WTC11 (cell line): ENCODE data around the gene UQCR10. TPM values are rescaled to one million over a fixed set of nuclear protein-coding genes. Genes with fewer than 3 reads are reported as not detected.
"Not testable (repeated sequence)": the region's sequence is repeated elsewhere in the genome, so short reads cannot be mapped to it uniquely, and the experiment has no call there.

Experiments used
- ATAC-seq: fragments of 200-7000 bp; cut with Tn5 transposase; 2 replicates; pipeline ENCODE4 v1.10.0; 2021; ENCODE audit warnings: mild to moderate bottlenecking, moderate library complexity
- CTCF ChIA-PET: fragments of 300-600 bp; sonication (Branson Sonifier 250); formaldehyde crosslinking; loops from one replicate; lab custom pipeline; 2021; ENCODE audit warnings: antibody characterized with exemption; lab: Charles Lee
- POLR2A ChIA-PET: fragments of 350-600 bp; sonication (Branson Sonifier 250); formaldehyde crosslinking; loops from one replicate; lab custom pipeline; 2021; ENCODE audit warnings: antibody characterized with exemption; lab: Charles Lee
- DNase-seq: peaks from one replicate; pipeline ENCODE4 v3.0.0; 2021; ENCODE audit warnings: low spot score
- H3K27ac Mint-ChIP-seq: 2 replicates; pipeline ENCODE4 v1.8.0; 2021; ENCODE audit warnings: mixed read lengths
- H3K27me3 Mint-ChIP-seq: 2 replicates; pipeline ENCODE4 v1.8.0; 2021; ENCODE audit warnings: low read depth, mild to moderate bottlenecking, moderate library complexity, mixed read lengths
- H3K36me3 Mint-ChIP-seq: 2 replicates; pipeline ENCODE4 v1.8.0; 2021; ENCODE audit warnings: mixed read lengths
- H3K4me1 Mint-ChIP-seq: 2 replicates; pipeline ENCODE4 v1.8.0; 2022; ENCODE audit warnings: mixed read lengths
- H3K4me3 Mint-ChIP-seq: 2 replicates; pipeline ENCODE4 v1.8.0; 2021; ENCODE audit warnings: mild to moderate bottlenecking, moderate library complexity, mixed read lengths
- H3K9me3 Mint-ChIP-seq: 2 replicates; pipeline ENCODE4 v1.8.0; 2021; ENCODE audit warnings: mixed read lengths
- CREB1 ChIP-seq: sonication (generic); formaldehyde crosslinking; IDR thresholded peaks from 2 replicates; pipeline ENCODE4 v1.8.0; 2023; ENCODE audit warnings: mild to moderate bottlenecking, missing genetic modification reagents
- E2F1 ChIP-seq: sonication (generic); formaldehyde crosslinking; IDR thresholded peaks from 2 replicates; pipeline ENCODE4 v1.8.0; 2022; ENCODE audit warnings: mild to moderate bottlenecking, missing genetic modification reagents
- EMX1 ChIP-seq: fragments of 250-450 bp; sonication (Bioruptor Pico); IDR thresholded peaks from 2 replicates; pipeline ENCODE4 v1.8.0; 2021; ENCODE audit warnings: mild to moderate bottlenecking
- ERG ChIP-seq: fragments of 250-450 bp; sonication (Bioruptor Pico); IDR thresholded peaks from 2 replicates; pipeline ENCODE4 v1.8.0; 2021; ENCODE audit warnings: mild to moderate bottlenecking
- ETV6 ChIP-seq: sonication (generic); formaldehyde crosslinking; IDR thresholded peaks from 2 replicates; pipeline ENCODE4 v1.8.1; 2022; ENCODE audit warnings: mild to moderate bottlenecking, missing genetic modification reagents
- GTF2I ChIP-seq: fragments of 250-450 bp; sonication (Bioruptor Pico); conservative IDR thresholded peaks from 2 replicates; pipeline ENCODE4 v1.4.0; 2021; ENCODE audit warnings: mild to moderate bottlenecking
- HMGA2 ChIP-seq: fragments of 250-450 bp; sonication (Bioruptor Pico); IDR thresholded peaks from 2 replicates; pipeline ENCODE4 v1.4.0; 2021; ENCODE audit warnings: mild to moderate bottlenecking, moderate library complexity
- HMGXB4 ChIP-seq: sonication (generic); formaldehyde crosslinking; IDR thresholded peaks from 2 replicates; pipeline ENCODE4 v1.8.1; 2023; ENCODE audit warnings: mild to moderate bottlenecking, moderate library complexity, missing genetic modification reagents
- IRF1 ChIP-seq: sonication (generic); formaldehyde crosslinking; IDR thresholded peaks from 2 replicates; pipeline ENCODE4 v1.8.0; 2023; ENCODE audit warnings: missing genetic modification reagents
- IRF2 ChIP-seq: sonication (generic); formaldehyde crosslinking; IDR thresholded peaks from 2 replicates; pipeline ENCODE4 v1.8.0; 2022; ENCODE audit warnings: low read depth, missing genetic modification reagents, borderline replicate concordance
- JAZF1 ChIP-seq: fragments of 250-450 bp; sonication (Bioruptor Pico); IDR thresholded peaks from 2 replicates; pipeline ENCODE4 v1.9.0; 2021; ENCODE audit warnings: moderate library complexity, mild to moderate bottlenecking, inconsistent platforms
- NFATC4 ChIP-seq: fragments of 250-450 bp; sonication (Bioruptor Pico); IDR thresholded peaks from 2 replicates; pipeline ENCODE4 v1.9.0; 2021; ENCODE audit warnings: mild to moderate bottlenecking
- OVOL2 ChIP-seq: fragments of 250-450 bp; sonication (Bioruptor Pico); IDR thresholded peaks from 2 replicates; pipeline ENCODE4 v1.9.0; 2021; ENCODE audit warnings: mild to moderate bottlenecking, borderline replicate concordance
- SMAD3 ChIP-seq: sonication (generic); formaldehyde crosslinking; IDR thresholded peaks from 2 replicates; pipeline ENCODE4 v1.8.0; 2022; ENCODE audit warnings: missing genetic modification reagents, mild to moderate bottlenecking, borderline replicate concordance
- SP1 ChIP-seq: sonication (generic); formaldehyde crosslinking; conservative IDR thresholded peaks from 2 replicates; pipeline ENCODE4 v1.8.1; 2022; ENCODE audit warnings: missing genetic modification reagents
- TP53 ChIP-seq: sonication (generic); formaldehyde crosslinking; IDR thresholded peaks from 2 replicates; pipeline ENCODE4 v1.8.1; 2023; ENCODE audit warnings: mild to moderate bottlenecking, missing genetic modification reagents
- ZNF121 ChIP-seq: sonication (generic); formaldehyde crosslinking; IDR thresholded peaks from 2 replicates; pipeline ENCODE4 v1.8.0; 2023; ENCODE audit warnings: missing genetic modification reagents
- ZNF138 ChIP-seq: sonication (generic); formaldehyde crosslinking; conservative IDR thresholded peaks from 2 replicates; pipeline ENCODE4 v1.8.1; 2022; ENCODE audit warnings: mild to moderate bottlenecking, moderate library complexity, missing genetic modification reagents
- ZNF281 ChIP-seq: sonication (generic); formaldehyde crosslinking; IDR thresholded peaks from 2 replicates; pipeline ENCODE4 v1.8.0; 2023; ENCODE audit warnings: mild to moderate bottlenecking, missing genetic modification reagents
- ZNF396 ChIP-seq: fragments of 250-450 bp; sonication (Bioruptor Pico); IDR thresholded peaks from 2 replicates; pipeline ENCODE4 v1.8.0; 2021; ENCODE audit warnings: mild to moderate bottlenecking, moderate library complexity, borderline replicate concordance
- ZNF416 ChIP-seq: fragments of 250-450 bp; sonication (Bioruptor Pico); IDR thresholded peaks from 2 replicates; pipeline ENCODE4 v1.9.0; 2021; ENCODE audit warnings: mild to moderate bottlenecking, inconsistent platforms
- ZNF423 ChIP-seq: fragments of 250-450 bp; sonication (Bioruptor Pico); IDR thresholded peaks from 2 replicates; pipeline ENCODE4 v2.1.2; 2022; ENCODE audit warnings: mild to moderate bottlenecking, moderate library complexity
- ZNF512 ChIP-seq: sonication (generic); formaldehyde crosslinking; IDR thresholded peaks from 2 replicates; pipeline ENCODE4 v1.8.1; 2022; ENCODE audit warnings: missing genetic modification reagents, borderline replicate concordance
- ZNF671 ChIP-seq: fragments of 250-450 bp; sonication (Bioruptor Pico); IDR thresholded peaks from 2 replicates; pipeline ENCODE4 v1.8.0; 2021; ENCODE audit warnings: mild to moderate bottlenecking
- total RNA-seq: library from RNA; stranded (reverse); gene quantifications from 3 replicates; pipeline ENCODE4 v1.2.3, GENCODE V29; 2021

The UQCR10 gene
- total RNA-seq, 1 experiment from 2014 or later: 119 TPM

- Mint-ChIP-seq H3K9me3 (no peaks in the 10 kb centered on the region), H3K4me1 (no peaks in the 10 kb centered on the region), H3K27ac (no peak overlapping the region), H3K27me3 (no peaks in the 10 kb centered on the region), H3K4me3 (no peak overlapping the region), H3K36me3 (no peaks in the 10 kb centered on the region)
- DNase-seq (no peak), ATAC-seq (no peak)
- ChIA-PET CTCF (interaction anchor here (1.0 kb wide), 1 partner anchor 62 kb away, joined by 3 read pairs; no protein-coding TSS in a partner anchor), POLR2A (interaction anchor here (0.6 kb wide), 1 partner anchor 96 kb away, joined by 3 read pairs; no protein-coding TSS in a partner anchor)
- TF ChIP-seq NFATC4 (CRISPR knock-in tag): no peak
- no peak for TF ChIP-seq HMGXB4 (CRISPR knock-in tag)
- no peak for TF ChIP-seq TP53
- TF ChIP-seq ZNF423 (CRISPR knock-in tag): no peak
- TF ChIP-seq HMGA2 (CRISPR knock-in tag): no peak
- no peak for TF ChIP-seq ZNF671 (CRISPR knock-in tag)
- no peak for TF ChIP-seq SP1 (CRISPR knock-in tag)
- TF ChIP-seq SMAD3 (CRISPR knock-in tag): no peak
- no peak for TF ChIP-seq ZNF396 (CRISPR knock-in tag)
- TF ChIP-seq ZNF512 (CRISPR knock-in tag): no peak
Observed at GRCh38 chr22:29751669-29752068, 15.5 kb upstream of the UQCR10 start.

GRCh38 chr22:29753808-29754657 is 13.1 kb upstream of the UQCR10 start:
- no peaks in the 10 kb centered on the region for H3K27me3 Mint-ChIP-seq
- no peaks in the 10 kb centered on the region for H3K36me3 Mint-ChIP-seq
- no peak overlapping the region for H3K27ac Mint-ChIP-seq
- no peaks in the 10 kb centered on the region for H3K4me1 Mint-ChIP-seq
- ATAC-seq (no peak), DNase-seq (no peak)
- TF ChIP-seq EMX1 (CRISPR knock-in tag) (no peak), ZNF416 (CRISPR knock-in tag) (no peak), GTF2I (no peak), E2F1 (CRISPR knock-in tag) (no peak), ERG (CRISPR knock-in tag) (no peak), IRF1 (CRISPR knock-in tag) (no peak), OVOL2 (CRISPR knock-in tag) (no peak), ZNF281 (CRISPR knock-in tag) (no peak), ZNF138 (CRISPR knock-in tag) (no peak), ETV6 (CRISPR knock-in tag) (no peak), ZNF121 (CRISPR knock-in tag) (no peak), CREB1 (CRISPR knock-in tag) (no peak), IRF2 (no peak), JAZF1 (CRISPR knock-in tag) (no peak)
- ChIA-PET CTCF (interaction anchor here (1.1 kb wide), 1 partner anchor 64 kb away, joined by 4 read pairs; no protein-coding TSS in a partner anchor), POLR2A (no interaction called here)
- no peak overlapping the region for H3K4me3 Mint-ChIP-seq
- H3K9me3 Mint-ChIP-seq: no peaks in the 10 kb centered on the region

- H3K4me3 Mint-ChIP-seq, DNase-seq, H3K27me3 Mint-ChIP-seq, H3K4me1 Mint-ChIP-seq, H3K36me3 Mint-ChIP-seq, POLR2A ChIA-PET, H3K9me3 Mint-ChIP-seq, ATAC-seq, H3K27ac Mint-ChIP-seq: not testable (repeated sequence)
- CTCF ChIA-PET: interaction anchor here (1.1 kb wide), 1 partner anchor 65 kb away, joined by 4 read pairs; no protein-coding TSS in a partner anchor
Observed at GRCh38 chr22:29754658-29755395, 12.3 kb upstream of the UQCR10 start.
